GM18858 (cell line): ENCODE results near the gene ZAP70.

ENCODE experiments used
- ATAC-seq: cut with Tn5 transposase; IDR thresholded peaks from one replicate; pipeline ENCODE4 v1.9.1; 2021; ENCODE audit not compliant: unreplicated experiment

Gene ZAP70

DNA sequence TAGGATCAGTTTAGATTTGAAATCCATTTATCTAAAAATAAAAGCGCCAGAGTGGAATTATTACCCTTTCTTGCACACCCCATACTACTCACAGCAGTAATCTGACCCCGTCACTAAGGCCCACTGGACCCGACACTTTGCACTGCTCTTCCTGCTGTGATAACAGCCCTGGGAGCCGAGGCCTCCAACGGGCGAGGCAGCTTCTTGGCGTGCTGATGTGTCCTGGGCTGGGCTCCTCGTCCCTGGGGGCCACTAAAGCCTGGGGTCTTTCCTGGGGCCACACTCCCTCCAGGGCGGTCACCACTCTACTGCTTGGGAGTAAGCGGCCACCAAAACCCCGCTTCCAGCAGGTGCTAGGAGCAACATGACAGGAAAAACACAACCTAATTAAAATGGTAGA, 61.7 kb downstream of the ZAP70 start:
- no peak for ATAC-seq

DNA sequence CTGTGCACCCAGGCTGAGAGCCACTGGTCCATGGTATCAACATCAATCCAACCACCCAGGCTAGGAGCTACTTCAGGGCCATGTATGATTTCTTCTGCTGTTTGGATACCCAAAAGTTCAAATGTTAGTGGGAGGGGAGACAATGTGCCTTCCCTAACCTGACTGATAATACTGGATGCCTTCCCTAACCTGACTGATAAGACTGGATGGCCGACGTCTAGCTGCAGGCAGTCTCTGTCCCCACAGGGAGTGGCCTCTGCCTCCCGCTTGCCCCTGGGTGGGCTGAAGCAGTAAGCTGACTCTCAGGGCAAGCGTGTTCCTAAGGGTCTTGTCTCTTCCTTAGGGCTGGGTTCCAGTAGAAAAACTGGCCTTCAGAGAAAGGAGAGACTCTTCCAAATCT, 65.8 kb downstream of the ZAP70 start:
- ATAC-seq: no peak

DNA sequence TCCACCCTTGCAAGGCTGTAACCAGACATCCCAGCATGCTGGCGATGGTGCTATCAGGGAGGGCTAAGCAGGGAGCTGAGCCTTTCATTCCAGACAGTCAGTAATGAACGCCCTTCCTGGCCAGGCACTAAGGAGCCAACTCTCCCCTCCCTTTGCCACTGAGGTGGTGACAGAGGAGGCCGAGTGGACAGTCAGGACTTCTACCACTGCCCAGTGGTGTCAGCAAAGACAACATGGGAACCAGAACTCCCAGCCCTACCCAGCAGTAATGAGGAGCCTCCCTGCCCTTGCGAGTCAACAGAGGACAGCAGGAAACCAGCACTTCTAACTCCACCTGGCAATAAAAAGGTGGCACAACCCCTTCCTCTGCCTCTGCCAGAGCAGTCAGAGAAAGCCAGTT, 68.6 kb downstream of the ZAP70 start:
- ATAC-seq: no peak

DNA sequence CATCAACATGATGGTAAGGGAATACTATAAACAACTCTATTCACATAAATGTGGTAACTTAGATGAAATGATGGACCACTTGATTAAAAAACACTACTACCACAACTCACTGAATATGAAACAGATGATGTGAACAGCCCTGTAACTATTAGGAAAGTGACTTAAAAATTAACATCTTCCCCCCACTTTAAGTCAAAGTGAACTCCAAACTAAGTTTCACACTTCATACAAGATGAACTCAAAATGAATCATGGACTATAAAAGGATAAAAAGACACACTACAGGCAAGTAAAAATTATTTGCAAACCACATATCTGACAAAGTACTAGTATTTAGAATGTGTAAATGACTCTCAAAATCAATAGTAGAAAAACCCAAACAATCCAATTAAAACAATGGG, 71.6 kb downstream of the ZAP70 start:
- no peak for ATAC-seq

DNA sequence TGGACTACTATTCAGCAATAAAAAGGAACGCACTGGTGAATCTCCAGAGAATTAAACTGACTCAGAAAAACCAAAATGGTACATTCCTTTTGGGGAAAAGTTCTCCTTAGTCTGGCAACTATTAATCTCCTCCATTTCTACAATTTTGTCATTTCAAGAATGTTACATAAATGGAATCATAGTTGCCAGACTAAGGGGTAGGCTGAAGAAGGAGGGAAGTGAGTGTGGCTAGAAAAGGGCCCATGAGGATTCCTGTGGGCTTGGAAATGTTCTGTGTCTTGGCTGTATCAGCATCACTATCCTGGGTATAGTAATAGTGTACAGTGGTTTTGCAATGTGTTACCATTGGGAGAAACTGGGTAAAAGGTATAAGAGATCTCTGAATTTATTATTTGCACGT, 72.4 kb downstream of the ZAP70 start:
- no peak for ATAC-seq

DNA sequence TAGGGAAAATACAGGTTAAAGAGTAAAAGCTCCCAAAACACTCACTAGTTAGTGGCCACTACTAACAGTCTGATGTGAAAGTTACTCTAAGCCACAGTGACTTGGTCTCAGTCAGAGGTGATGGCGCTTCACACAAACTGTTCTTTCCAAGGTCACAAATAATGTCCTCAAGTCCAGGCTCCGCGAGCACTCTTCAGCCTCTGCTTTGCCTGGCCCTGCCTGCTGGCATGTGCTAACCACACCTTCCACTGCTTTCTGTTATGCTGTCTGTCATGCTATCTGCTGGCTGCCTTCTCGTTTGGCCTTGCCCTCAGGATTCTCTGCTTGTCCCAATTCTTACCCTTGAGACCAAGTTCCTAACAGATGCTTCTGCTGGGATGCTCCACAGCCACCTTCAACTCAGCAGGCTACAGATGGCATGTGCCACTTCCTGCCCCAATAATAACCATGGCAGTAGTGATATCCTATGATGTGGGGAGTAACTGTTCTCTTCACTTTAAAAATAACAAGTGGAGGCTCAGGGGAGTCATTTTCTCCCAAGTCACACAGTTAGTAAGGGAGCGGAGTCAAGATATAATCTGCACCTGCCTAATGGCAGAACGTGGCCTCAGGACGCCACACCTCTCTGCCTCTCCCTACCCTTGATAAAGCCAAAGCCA, 75.7 kb downstream of the ZAP70 start:
- ATAC-seq: no peak
